Measurements from ENCODE around the gene TMEM109.

DNA sequence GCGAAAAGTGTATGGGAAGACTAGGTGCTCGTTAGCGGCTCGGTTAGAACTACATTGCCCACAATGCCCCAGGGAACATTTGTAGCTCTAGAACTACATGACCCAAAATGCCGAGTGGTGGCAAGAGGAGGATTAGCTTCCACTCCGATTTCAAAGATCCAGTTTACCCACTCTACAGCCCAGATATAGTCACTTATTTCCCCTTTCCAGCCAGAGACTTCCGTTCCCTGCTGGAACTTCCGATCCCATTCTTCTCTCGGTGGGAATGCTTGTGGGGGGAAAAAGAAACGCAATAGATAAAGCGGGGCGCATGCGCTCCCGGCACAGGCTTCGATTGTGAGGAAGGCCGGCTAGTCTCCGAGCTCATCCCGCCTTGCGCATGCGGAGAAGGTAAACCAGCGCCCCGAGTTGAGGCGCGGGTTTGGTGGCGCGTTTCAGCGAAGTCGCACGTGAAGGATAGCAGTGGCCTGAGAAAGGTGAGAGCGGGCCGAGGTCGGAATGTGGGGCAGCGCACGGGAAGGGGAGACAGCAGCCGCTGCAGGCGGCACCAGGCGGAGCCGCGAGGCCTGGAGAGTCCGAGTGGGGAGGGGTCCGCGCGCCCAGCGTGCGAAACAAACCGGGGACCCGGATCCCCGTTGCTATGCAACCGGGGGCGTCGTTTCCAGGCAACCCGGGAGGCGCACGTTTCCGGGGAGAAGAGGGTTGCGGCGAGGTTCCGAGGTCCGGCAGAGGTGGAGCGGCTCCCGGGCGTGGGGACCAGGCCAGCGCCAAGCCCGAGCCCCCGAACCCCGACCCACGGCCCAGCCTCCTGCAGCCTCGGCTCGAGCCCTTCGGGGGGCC lies at the start of gene TMEM109:
- TF ChIP-seq MTF1 (CRISPR knock-in tag; IDR thresholded peaks at IDR 0.05) (peak; percentile 67), POLR2A (IDR thresholded peaks at IDR 0.05; ENCODE audit: insufficient read depth in 1 of 2, low read depth in 2 of 2, low read length in 2 of 2) (no peak; a peak in 1 of 4 replicates), MYC (CRISPR knock-in tag; IDR thresholded peaks at IDR 0.05; ENCODE audit: borderline replicate concordance) (peak; percentile 57), MAFF (IDR thresholded peaks at IDR 0.05; ENCODE audit: low read depth, low read length) (no peak), TAF1 (CRISPR knock-in tag; IDR thresholded peaks at IDR 0.05) (no peak), ZNF17 (CRISPR knock-in tag; IDR thresholded peaks at IDR 0.05) (no peak), ZNF333 (CRISPR knock-in tag; IDR thresholded peaks at IDR 0.05; ENCODE audit: borderline replicate concordance) (no peak), FOXA3 (CRISPR knock-in tag; IDR thresholded peaks at IDR 0.05) (0 out of 2 replicates have a peak, but pooled peaks have one; percentile 4), ZC3H13 (CRISPR knock-in tag; IDR thresholded peaks at IDR 0.05) (no peak; the same call in 1 of the 2 replicates)
- TF ChIP-seq, protein P1, sequence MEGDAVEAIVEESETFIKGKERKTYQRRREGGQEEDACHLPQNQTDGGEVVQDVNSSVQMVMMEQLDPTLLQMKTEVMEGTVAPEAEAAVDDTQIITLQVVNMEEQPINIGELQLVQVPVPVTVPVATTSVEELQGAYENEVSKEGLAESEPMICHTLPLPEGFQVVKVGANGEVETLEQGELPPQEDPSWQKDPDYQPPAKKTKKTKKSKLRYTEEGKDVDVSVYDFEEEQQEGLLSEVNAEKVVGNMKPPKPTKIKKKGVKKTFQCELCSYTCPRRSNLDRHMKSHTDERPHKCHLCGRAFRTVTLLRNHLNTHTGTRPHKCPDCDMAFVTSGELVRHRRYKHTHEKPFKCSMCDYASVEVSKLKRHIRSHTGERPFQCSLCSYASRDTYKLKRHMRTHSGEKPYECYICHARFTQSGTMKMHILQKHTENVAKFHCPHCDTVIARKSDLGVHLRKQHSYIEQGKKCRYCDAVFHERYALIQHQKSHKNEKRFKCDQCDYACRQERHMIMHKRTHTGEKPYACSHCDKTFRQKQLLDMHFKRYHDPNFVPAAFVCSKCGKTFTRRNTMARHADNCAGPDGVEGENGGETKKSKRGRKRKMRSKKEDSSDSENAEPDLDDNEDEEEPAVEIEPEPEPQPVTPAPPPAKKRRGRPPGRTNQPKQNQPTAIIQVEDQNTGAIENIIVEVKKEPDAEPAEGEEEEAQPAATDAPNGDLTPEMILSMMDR (CRISPR knock-in tag; IDR thresholded peaks at IDR 0.05): no peak
- TF ChIP-seq, protein P2, sequence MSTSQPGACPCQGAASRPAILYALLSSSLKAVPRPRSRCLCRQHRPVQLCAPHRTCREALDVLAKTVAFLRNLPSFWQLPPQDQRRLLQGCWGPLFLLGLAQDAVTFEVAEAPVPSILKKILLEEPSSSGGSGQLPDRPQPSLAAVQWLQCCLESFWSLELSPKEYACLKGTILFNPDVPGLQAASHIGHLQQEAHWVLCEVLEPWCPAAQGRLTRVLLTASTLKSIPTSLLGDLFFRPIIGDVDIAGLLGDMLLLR (CRISPR knock-in tag; IDR thresholded peaks at IDR 0.05): peak; percentile 84
- TF ChIP-seq, protein P3, sequence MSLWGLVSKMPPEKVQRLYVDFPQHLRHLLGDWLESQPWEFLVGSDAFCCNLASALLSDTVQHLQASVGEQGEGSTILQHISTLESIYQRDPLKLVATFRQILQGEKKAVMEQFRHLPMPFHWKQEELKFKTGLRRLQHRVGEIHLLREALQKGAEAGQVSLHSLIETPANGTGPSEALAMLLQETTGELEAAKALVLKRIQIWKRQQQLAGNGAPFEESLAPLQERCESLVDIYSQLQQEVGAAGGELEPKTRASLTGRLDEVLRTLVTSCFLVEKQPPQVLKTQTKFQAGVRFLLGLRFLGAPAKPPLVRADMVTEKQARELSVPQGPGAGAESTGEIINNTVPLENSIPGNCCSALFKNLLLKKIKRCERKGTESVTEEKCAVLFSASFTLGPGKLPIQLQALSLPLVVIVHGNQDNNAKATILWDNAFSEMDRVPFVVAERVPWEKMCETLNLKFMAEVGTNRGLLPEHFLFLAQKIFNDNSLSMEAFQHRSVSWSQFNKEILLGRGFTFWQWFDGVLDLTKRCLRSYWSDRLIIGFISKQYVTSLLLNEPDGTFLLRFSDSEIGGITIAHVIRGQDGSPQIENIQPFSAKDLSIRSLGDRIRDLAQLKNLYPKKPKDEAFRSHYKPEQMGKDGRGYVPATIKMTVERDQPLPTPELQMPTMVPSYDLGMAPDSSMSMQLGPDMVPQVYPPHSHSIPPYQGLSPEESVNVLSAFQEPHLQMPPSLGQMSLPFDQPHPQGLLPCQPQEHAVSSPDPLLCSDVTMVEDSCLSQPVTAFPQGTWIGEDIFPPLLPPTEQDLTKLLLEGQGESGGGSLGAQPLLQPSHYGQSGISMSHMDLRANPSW (CRISPR knock-in tag; IDR thresholded peaks at IDR 0.05; ENCODE audit: borderline replicate concordance): no peak
- TF ChIP-seq, protein P4, sequence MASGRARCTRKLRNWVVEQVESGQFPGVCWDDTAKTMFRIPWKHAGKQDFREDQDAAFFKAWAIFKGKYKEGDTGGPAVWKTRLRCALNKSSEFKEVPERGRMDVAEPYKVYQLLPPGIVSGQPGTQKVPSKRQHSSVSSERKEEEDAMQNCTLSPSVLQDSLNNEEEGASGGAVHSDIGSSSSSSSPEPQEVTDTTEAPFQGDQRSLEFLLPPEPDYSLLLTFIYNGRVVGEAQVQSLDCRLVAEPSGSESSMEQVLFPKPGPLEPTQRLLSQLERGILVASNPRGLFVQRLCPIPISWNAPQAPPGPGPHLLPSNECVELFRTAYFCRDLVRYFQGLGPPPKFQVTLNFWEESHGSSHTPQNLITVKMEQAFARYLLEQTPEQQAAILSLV (CRISPR knock-in tag; IDR thresholded peaks at IDR 0.05; ENCODE audit: borderline replicate concordance): no peak; the same call in 1 of the 2 replicates
